ENCODE measurements around the gene VILL. TPM values are rescaled to one million over a fixed set of nuclear protein-coding genes. Genes with fewer than 3 reads are reported as not detected.

Gene VILL
- total and polyA plus RNA-seq, 2 of the 8 experiments (the other 6 are each of a cell fraction or from before 2014, with no cell fraction given) = 4.1 to 4.2 TPM

DNA sequence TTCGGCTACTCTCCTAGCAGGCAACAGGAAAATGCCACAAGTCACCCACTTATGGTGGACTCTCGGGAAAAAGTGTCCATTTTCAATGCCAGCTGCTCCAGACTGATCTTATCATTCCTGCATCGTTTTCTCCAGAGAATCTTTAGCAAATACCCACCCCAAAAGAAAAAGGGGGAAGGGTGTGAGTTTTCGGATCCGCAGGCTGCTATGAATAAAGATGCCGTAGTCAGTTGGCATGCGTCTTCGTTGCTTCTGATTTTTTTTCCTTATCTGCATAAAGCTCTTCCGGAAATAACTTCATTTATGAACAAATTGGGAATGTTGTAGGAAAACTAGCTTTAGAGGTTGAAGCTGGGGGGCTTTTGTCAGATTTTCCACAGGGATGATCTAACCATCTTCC, 22.4 kb upstream of the VILL start (continued):
- TF ChIP-seq CTCF (IDR thresholded peaks at IDR 0.05; ENCODE audit: control extremely low read depth in 1 of 3, insufficient read depth in 1 of 3, low read depth in 1 of 3, low read length in 3 of 3) = no peak
- no peak for TF ChIP-seq BCL11A (IDR thresholded peaks at IDR 0.05; ENCODE audit: low read depth in 2 of 2, low read length in 2 of 2)
- no peak for TF ChIP-seq SUZ12 (IDR thresholded peaks at IDR 0.05; ENCODE audit: low read length)
- no peak for TF ChIP-seq HDAC2 (IDR thresholded peaks at IDR 0.05; ENCODE audit: borderline replicate concordance in 1 of 2, low read depth in 2 of 2, low read length in 2 of 2)
- no peak for TF ChIP-seq SIN3A (conservative IDR thresholded peaks at IDR 0.05 in 1 of 2, IDR thresholded peaks at IDR 0.05 in 1 of 2; ENCODE audit: low read depth in 1 of 2, low read length in 2 of 2)
- no peak for TF ChIP-seq RFX5 (IDR thresholded peaks at IDR 0.05; ENCODE audit: borderline replicate concordance, low read depth, low read length)
- TF ChIP-seq, protein P1, sequence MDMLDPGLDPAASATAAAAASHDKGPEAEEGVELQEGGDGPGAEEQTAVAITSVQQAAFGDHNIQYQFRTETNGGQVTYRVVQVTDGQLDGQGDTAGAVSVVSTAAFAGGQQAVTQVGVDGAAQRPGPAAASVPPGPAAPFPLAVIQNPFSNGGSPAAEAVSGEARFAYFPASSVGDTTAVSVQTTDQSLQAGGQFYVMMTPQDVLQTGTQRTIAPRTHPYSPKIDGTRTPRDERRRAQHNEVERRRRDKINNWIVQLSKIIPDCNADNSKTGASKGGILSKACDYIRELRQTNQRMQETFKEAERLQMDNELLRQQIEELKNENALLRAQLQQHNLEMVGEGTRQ (IDR thresholded peaks at IDR 0.05; ENCODE audit: low read length) = no peak
